Stromal cell of bone marrow (primary cell): Measurements from ENCODE around the gene RAD21L1.

Experiments
- DNase-seq: peaks from one replicate; pipeline ENCODE4 v3.0.0-alpha.2; 2012; ENCODE audit warnings: low read depth

RAD21L1 gene

GRCh38 chr20:1296117-1296610, 70.3 kb downstream of the RAD21L1 start:
- DNase-seq, result no peak

- DNase-seq, result no peak
Measured at GRCh38 chr20:1296922-1297321, 71.1 kb downstream of the RAD21L1 start.

- no peak for DNase-seq
Measured at GRCh38 chr20:1297486-1297885, 71.6 kb downstream of the RAD21L1 start.

- DNase-seq, result no peak
Measured at GRCh38 chr20:1298166-1298565, 72.3 kb downstream of the RAD21L1 start.

- no peak for DNase-seq
Measured at GRCh38 chr20:1298888-1299511, 73.2 kb downstream of the RAD21L1 start.

- no peak for DNase-seq
Measured at GRCh38 chr20:1299522-1299921, 73.7 kb downstream of the RAD21L1 start.

- DNase-seq, result no peak
Measured at GRCh38 chr20:1300083-1300840, 74.4 kb downstream of the RAD21L1 start.

- no peak for DNase-seq
Measured at GRCh38 chr20:1301031-1301529, 75.2 kb downstream of the RAD21L1 start.

- peak; percentile 74 for DNase-seq
Measured at GRCh38 chr20:1302685-1303541, 77.1 kb downstream of the RAD21L1 start.

GRCh38 chr20:1304710-1305515, 79.1 kb downstream of the RAD21L1 start:
- DNase-seq, result no peak
